ENCODE data around the gene FOXO3. TPM values are rescaled to one million over a fixed set of nuclear protein-coding genes. Genes with fewer than 3 reads are reported as not detected.

FOXO3 gene
- total RNA-seq, 2 donors from 2014 or later: 39.9 to 70.0 TPM

GRCh38 chr6:108733051-108733450 lies 172.3 kb downstream of the FOXO3 start:
- ATAC-seq (no peak), DNase-seq (no peak)
- intact Hi-C loops (cut with DNase I, micrococcal nuclease): no loop called here

DNA sequence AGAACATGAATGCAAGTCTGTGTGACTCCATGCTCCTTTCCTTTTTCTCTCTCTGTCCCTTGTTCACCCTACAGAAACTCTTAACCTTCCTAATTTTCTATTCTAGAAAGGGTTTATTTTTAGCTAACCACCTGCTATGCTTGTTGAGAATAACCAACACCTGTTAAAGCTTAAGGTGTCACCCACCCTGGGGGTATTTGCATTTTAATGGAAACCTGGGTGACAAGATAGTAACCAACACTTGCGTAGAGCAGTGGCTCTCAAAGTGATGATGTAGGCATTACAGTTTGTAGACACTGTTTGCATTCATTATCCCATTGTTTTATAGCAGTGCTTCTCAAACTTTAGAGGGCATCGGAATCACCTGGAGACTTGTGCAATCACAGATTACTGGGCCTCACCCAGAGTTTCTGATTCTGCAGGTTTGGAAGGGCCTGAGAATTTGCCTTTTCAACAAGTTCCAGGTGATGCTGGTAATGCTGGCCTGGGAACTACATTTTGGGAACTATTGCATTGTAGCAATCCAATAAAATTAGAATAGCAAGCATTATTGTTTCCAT lies 173.1 kb downstream of the FOXO3 start:
- intact Hi-C loops (cut with DNase I, micrococcal nuclease): no loop called here
- ATAC-seq (no peak), DNase-seq (no peak)
